Measurements from ENCODE around the gene FUCA2.
"Not testable (repeated sequence)": the region's sequence is repeated elsewhere in the genome, so short reads cannot be mapped to it uniquely, and the experiment has no call there.

The FUCA2 gene

GRCh38 chr6:143536461-143536865, 24.9 kb upstream of the FUCA2 start:
- peak; percentile 36 for DNase-seq (ENCODE audit: low spot score)

GRCh38 chr6:143535189-143535614, 23.7 kb upstream of the FUCA2 start:
- DNase-seq (ENCODE audit: low spot score), result no peak

GRCh38 chr6:143531720-143532499, 20.4 kb upstream of the FUCA2 start:
- DNase-seq (ENCODE audit: low spot score), result no peak

GRCh38 chr6:143529095-143529494, 17.6 kb upstream of the FUCA2 start:
- DNase-seq (ENCODE audit: low spot score), result no peak

GRCh38 chr6:143528164-143528811, 16.8 kb upstream of the FUCA2 start:
- DNase-seq (ENCODE audit: low spot score), result no peak

GRCh38 chr6:143527677-143528076, 16.2 kb upstream of the FUCA2 start:
- no peak for DNase-seq (ENCODE audit: low spot score)

- no peak for DNase-seq (ENCODE audit: low spot score)
Measured at GRCh38 chr6:143525356-143525755, 13.8 kb upstream of the FUCA2 start.

GRCh38 chr6:143522039-143522600, 10.6 kb upstream of the FUCA2 start:
- DNase-seq (ENCODE audit: low spot score), result no peak

- no peak for DNase-seq (ENCODE audit: low spot score)
Measured at GRCh38 chr6:143517447-143517773, 5.9 kb upstream of the FUCA2 start.

- no peak for DNase-seq (ENCODE audit: low spot score)
Measured at GRCh38 chr6:143516690-143517446, 5.3 kb upstream of the FUCA2 start.

GRCh38 chr6:143515766-143516355, 4.3 kb upstream of the FUCA2 start:
- no peak for DNase-seq (ENCODE audit: low spot score)

GRCh38 chr6:143515061-143515760, 3.7 kb upstream of the FUCA2 start:
- DNase-seq (ENCODE audit: low spot score), result no peak

- peak; percentile 52 for DNase-seq (ENCODE audit: low spot score)
Measured at GRCh38 chr6:143513410-143513809, 1.9 kb upstream of the FUCA2 start.

GRCh38 chr6:143510326-143510725, 1.2 kb downstream of the FUCA2 start:
- DNase-seq (ENCODE audit: low spot score), result not testable (repeated sequence)

- DNase-seq (ENCODE audit: low spot score), result peak; percentile 52
Measured at GRCh38 chr6:143507358-143508145, 4.0 kb downstream of the FUCA2 start.

GRCh38 chr6:143506620-143507019, 4.9 kb downstream of the FUCA2 start:
- DNase-seq (ENCODE audit: low spot score), result no peak

- DNase-seq (ENCODE audit: low spot score), result no peak
Measured at GRCh38 chr6:143506199-143506598, 5.3 kb downstream of the FUCA2 start.

GRCh38 chr6:143505537-143505936, 6.0 kb downstream of the FUCA2 start:
- no peak for DNase-seq (ENCODE audit: low spot score)

- no peak for DNase-seq (ENCODE audit: low spot score)
Measured at GRCh38 chr6:143505111-143505510, 6.4 kb downstream of the FUCA2 start.

GRCh38 chr6:143504369-143504768, 7.2 kb downstream of the FUCA2 start:
- DNase-seq (ENCODE audit: low spot score), result no peak

- no peak for DNase-seq (ENCODE audit: low spot score)
Measured at GRCh38 chr6:143501851-143502250, 9.7 kb downstream of the FUCA2 start.

All from germinal center (tissue), 1 donor.